Left lobe of liver (tissue), 2 donors: ENCODE measurements around the gene IL11. TPM values are rescaled to one million over a fixed set of nuclear protein-coding genes. Genes with fewer than 3 reads are reported as not detected.
A peak's percentile ranks its signal among the peaks of the same experiment; 100 is the strongest.
"Not testable (repeated sequence)": the region's sequence is repeated elsewhere in the genome, so short reads cannot be mapped to it uniquely, and the experiment has no call there.

ENCODE experiments used
- ATAC-seq: fragments of 200-7000 bp; cut with Tn5 transposase; one replicate; pipeline ENCODE4 v1.9.1; 2020; ENCODE audit warnings: mild to moderate bottlenecking, moderate library complexity
- DNase-seq: peaks from one replicate; pipeline ENCODE4 v3.0.0-alpha.2; 2020; ENCODE audit warnings: low spot score
- total RNA-seq: library from RNA; stranded (reverse); gene quantifications from one replicate; pipeline ENCODE4 v1.2.1, GENCODE V29; 2021
- donor health status: DM: no; HTN: no; CAD: no; lungs with moderate emphysema.
- donor health status: DM: no; HTN: yes; CAD: no.

Gene IL11
- total RNA-seq, result not detected

GRCh38 chr19:55370305-55370988, at the start of gene IL11:
Gene IL11 (minus strand): TSS chr19:55370463. CDS start chr19:55370310, 153 bp downstream.
- ATAC-seq (no peak), DNase-seq (no peak)

- DNase-seq, result no peak
- ATAC-seq, result no peak
Measured at GRCh38 chr19:55419624-55420236, 49.5 kb upstream of the IL11 start.

GRCh38 chr19:55419103-55419502, 48.8 kb upstream of the IL11 start:
- ATAC-seq, result no peak
- DNase-seq, result no peak

GRCh38 chr19:55418185-55418584, 47.9 kb upstream of the IL11 start:
- DNase-seq, result peak; percentile 65
- ATAC-seq, result peak; percentile 99

GRCh38 chr19:55410168-55410567, 39.9 kb upstream of the IL11 start:
- no peak for ATAC-seq
- no peak for DNase-seq

- ATAC-seq, DNase-seq: not testable (repeated sequence)
Measured at GRCh38 chr19:55409179-55409578, 38.9 kb upstream of the IL11 start.

GRCh38 chr19:55408533-55408872, 38.2 kb upstream of the IL11 start:
- no peak for ATAC-seq

GRCh38 chr19:55407800-55408532, 37.7 kb upstream of the IL11 start:
- ATAC-seq (peak; percentile 96), DNase-seq (peak; percentile 98)

More at GRCh38 chr19:55408533-55408872, 38.2 kb upstream of the IL11 start:
- no peak for DNase-seq

GRCh38 chr19:55407550-55407799, 37.2 kb upstream of the IL11 start, which contains the start of gene UBE2S:
Gene UBE2S (minus strand): TSS chr19:55407788. CDS start chr19:55407589, 199 bp downstream.
- ATAC-seq, DNase-seq: not testable (repeated sequence)

GRCh38 chr19:55406826-55407549, 36.7 kb upstream of the IL11 start:
- peak; percentile 10 for ATAC-seq
- no peak for DNase-seq

- no peak for ATAC-seq
- no peak for DNase-seq
Measured at GRCh38 chr19:55406091-55406825, 36.0 kb upstream of the IL11 start.

- ATAC-seq, result no peak
- no peak for DNase-seq
Measured at GRCh38 chr19:55405638-55406037, 35.4 kb upstream of the IL11 start.

GRCh38 chr19:55402509-55402908, 32.2 kb upstream of the IL11 start:
- no peak for ATAC-seq
- DNase-seq, result no peak

- ATAC-seq, DNase-seq: not testable (repeated sequence)
Measured at GRCh38 chr19:55401390-55401789, 31.1 kb upstream of the IL11 start.

- DNase-seq (no peak), ATAC-seq (no peak)
Measured at GRCh38 chr19:55400281-55401087, 30.2 kb upstream of the IL11 start.

- ATAC-seq, result no peak
- no peak for DNase-seq
Measured at GRCh38 chr19:55398200-55398925, 28.1 kb upstream of the IL11 start.

- no peak for ATAC-seq
- no peak for DNase-seq
Measured at GRCh38 chr19:55392820-55393761, 22.8 kb upstream of the IL11 start.
